ENCODE measurements around the gene MAD1L1.

Gene MAD1L1

DNA sequence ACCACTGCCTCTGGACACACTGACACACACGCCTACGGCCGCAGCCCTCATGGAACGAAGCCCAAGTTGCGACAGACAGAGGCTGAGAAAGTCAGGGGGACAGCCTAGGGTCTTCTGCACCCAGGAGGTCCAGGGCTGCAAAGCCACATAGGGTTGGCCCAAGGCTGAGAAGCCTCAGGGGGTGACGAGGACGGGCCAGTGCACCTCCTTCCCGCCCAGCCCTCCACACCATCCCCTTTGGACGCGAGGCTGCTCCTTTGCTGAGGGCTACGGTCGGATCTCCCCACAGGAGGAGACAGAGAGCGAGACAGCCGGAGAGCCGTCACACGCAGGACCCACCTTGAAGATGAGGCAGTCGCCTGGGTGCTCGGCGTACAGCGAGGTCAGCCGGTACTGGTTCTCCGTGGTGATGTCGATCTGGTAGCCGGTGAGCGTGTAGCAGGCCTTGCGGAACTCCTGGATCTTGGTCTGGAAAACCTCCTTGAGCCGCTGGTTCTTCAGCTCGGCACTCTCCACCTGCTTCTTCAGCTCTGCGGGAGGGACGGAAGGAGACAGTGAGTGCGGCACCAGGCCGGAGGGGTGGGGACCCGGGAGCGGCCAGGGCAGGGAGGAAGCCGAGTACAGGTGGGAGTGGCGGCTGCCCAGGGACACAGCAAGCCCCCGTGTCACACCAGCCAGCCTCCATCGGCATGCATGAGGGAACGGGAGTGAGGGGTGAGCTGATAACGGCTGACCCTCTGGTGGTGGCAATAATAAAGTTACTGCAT, 334.7 kb downstream of the MAD1L1 start:
- Histone ChIP-seq H3K4me3 (ENCODE audit: low read length) (no peak overlapping the region), H3K36me3 (ENCODE audit: control insufficient read depth, low read length) (no peaks in the 10 kb centered on the region; the same call in 1 of the 2 replicates), H3K27me3 (ENCODE audit: control insufficient read depth, low read length) (no peaks in the 10 kb centered on the region), H3K9me3 (ENCODE audit: control insufficient read depth, insufficient read depth, low read length) (no peaks in the 10 kb centered on the region), H3K79me2 (ENCODE audit: control insufficient read depth, low read length) (no peaks in the 10 kb centered on the region), H3K27ac (ENCODE audit: low read depth, low read length) (no peak overlapping the region), H3K9me2 (replicated peaks; ENCODE audit: control insufficient read depth, low read length) (no peaks in the 10 kb centered on the region), H4K20me1 (ENCODE audit: control insufficient read depth, insufficient read depth, low read depth, low read length) (no peaks in the 10 kb centered on the region), H3F3A (ENCODE audit: control insufficient read depth, insufficient read depth) (no peaks in the 10 kb centered on the region), H3K4me1 (ENCODE audit: control insufficient read depth, low read length) (no peaks in the 10 kb centered on the region), H3K4me2 (ENCODE audit: low read length) (no peak overlapping the region)
- TF ChIP-seq EZH2phosphoT487 (IDR thresholded peaks at IDR 0.05; ENCODE audit: borderline replicate concordance, low read length) = no peak
- TF ChIP-seq, protein P1, sequence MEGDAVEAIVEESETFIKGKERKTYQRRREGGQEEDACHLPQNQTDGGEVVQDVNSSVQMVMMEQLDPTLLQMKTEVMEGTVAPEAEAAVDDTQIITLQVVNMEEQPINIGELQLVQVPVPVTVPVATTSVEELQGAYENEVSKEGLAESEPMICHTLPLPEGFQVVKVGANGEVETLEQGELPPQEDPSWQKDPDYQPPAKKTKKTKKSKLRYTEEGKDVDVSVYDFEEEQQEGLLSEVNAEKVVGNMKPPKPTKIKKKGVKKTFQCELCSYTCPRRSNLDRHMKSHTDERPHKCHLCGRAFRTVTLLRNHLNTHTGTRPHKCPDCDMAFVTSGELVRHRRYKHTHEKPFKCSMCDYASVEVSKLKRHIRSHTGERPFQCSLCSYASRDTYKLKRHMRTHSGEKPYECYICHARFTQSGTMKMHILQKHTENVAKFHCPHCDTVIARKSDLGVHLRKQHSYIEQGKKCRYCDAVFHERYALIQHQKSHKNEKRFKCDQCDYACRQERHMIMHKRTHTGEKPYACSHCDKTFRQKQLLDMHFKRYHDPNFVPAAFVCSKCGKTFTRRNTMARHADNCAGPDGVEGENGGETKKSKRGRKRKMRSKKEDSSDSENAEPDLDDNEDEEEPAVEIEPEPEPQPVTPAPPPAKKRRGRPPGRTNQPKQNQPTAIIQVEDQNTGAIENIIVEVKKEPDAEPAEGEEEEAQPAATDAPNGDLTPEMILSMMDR (IDR thresholded peaks at IDR 0.05; ENCODE audit: low read depth, low read length, poor library complexity, severe bottlenecking) = no peak

DNA sequence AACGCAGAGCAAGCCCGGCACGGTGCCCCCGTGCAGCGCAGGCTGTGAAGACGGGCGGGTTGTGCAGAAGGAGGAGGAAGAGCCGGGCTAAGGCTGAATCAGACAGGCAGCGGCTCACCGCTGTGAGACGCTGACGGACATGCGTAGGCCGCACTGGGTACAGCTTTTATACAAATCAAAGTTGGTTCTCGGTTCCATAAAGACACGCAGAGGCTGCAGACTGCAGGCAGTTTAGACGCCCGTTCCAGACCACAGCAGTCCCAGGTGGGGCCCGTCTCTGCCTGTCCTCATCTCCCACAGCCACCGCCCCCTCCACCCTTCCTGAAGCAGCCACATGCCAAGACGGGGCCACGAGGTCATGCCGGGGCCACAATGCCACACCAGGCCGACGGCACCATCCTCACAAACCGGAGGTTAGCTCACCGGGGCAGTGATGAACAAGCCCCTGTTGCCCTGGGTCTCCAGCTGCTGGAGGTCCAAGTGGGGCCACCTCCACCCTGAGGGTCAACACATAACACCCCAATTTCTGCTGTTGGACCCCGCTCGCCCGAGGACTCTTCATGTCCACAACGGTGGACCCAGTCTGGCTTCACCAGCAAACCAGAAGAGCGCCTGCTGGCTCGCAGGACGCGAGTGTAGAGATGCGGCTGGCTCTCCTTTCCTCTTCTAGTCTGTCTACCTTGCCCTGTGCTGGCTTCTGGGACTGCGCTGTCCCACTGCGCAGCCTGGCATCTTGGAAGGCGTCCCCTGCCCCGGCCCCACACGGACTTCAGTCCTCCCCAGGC, 335.5 kb downstream of the MAD1L1 start:
- TF ChIP-seq, protein P1 (IDR thresholded peaks at IDR 0.05; ENCODE audit: low read depth, low read length, poor library complexity, severe bottlenecking) = no peak
- no peak for TF ChIP-seq EZH2phosphoT487 (IDR thresholded peaks at IDR 0.05; ENCODE audit: borderline replicate concordance, low read length)
- no peaks in the 10 kb centered on the region for H3K9me2 ChIP-seq (replicated peaks; ENCODE audit: control insufficient read depth, low read length)
- H3K79me2 ChIP-seq (ENCODE audit: control insufficient read depth, low read length) = no peaks in the 10 kb centered on the region
- H3K4me1 ChIP-seq (ENCODE audit: control insufficient read depth, low read length) = no peaks in the 10 kb centered on the region
- no peak overlapping the region for H3K27ac ChIP-seq (ENCODE audit: low read depth, low read length)
- H3K36me3 ChIP-seq (ENCODE audit: control insufficient read depth, low read length) = peaks cover 2% of the 10 kb centered on the region; the same call in 1 of the 2 replicates
- H3K4me3 ChIP-seq (ENCODE audit: low read length) = no peak overlapping the region
- no peaks in the 10 kb centered on the region for H3K9me3 ChIP-seq (ENCODE audit: control insufficient read depth, insufficient read depth, low read length)
- H3K27me3 ChIP-seq (ENCODE audit: control insufficient read depth, low read length) = no peaks in the 10 kb centered on the region
- H4K20me1 ChIP-seq (ENCODE audit: control insufficient read depth, insufficient read depth, low read depth, low read length) = no peaks in the 10 kb centered on the region
- no peak overlapping the region for H3K4me2 ChIP-seq (ENCODE audit: low read length)
- no peaks in the 10 kb centered on the region for H3F3A ChIP-seq (ENCODE audit: control insufficient read depth, insufficient read depth)

DNA sequence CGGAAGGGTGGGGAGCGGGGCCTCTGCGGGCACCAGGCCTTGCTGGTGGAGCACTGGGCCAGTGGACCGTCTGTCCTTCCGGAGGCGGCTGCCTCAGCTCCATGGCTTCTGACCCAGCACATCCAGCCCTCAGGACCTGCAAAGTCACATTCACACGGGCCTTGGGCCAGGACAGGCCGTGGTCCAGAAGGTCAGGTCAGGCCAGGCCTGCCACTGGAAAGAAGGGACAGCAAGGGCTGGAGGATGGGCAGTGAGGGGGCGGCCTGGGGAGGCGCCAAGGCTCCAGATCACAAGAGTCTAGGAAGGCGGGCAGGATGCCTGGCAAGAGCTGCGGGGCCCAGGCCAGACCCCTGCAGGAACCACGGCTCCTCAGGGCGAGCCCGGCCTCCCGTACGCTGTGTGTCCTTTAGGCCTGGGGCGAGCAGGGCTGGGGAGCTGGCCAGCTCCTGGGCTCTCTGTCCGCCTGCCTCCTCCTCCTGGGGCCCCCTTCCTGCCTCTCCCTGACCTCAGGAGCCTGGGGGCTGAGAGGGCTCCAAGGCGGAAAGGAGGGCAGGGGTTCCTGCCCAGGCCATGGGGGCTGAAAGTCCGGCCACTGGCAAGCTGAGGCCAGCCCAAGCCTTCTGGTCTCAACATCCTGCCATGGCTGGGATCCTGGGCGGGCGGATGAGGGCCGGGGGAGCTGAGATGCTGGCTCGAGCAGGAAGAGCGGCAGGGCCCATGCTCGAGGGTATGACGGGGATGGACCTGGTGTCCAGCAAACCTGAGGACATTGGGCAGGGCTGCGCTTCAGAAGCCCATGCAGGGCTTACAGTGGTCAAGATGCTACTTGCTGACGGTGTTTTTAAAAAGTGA, 336.9 kb downstream of the MAD1L1 start:
- TF ChIP-seq, protein P1 (IDR thresholded peaks at IDR 0.05; ENCODE audit: low read depth, low read length, poor library complexity, severe bottlenecking) = no peak
- TF ChIP-seq EZH2phosphoT487 (IDR thresholded peaks at IDR 0.05; ENCODE audit: borderline replicate concordance, low read length) = no peak
- no peaks in the 10 kb centered on the region for H3K79me2 ChIP-seq (ENCODE audit: control insufficient read depth, low read length)
- no peaks in the 10 kb centered on the region for H3F3A ChIP-seq (ENCODE audit: control insufficient read depth, insufficient read depth)
- no peaks in the 10 kb centered on the region for H3K27me3 ChIP-seq (ENCODE audit: control insufficient read depth, low read length)
- H3K9me3 ChIP-seq (ENCODE audit: control insufficient read depth, insufficient read depth, low read length) = no peaks in the 10 kb centered on the region
- no peaks in the 10 kb centered on the region for H4K20me1 ChIP-seq (ENCODE audit: control insufficient read depth, insufficient read depth, low read depth, low read length)
- no peak overlapping the region for H3K4me3 ChIP-seq (ENCODE audit: low read length)
- no peaks in the 10 kb centered on the region for H3K4me1 ChIP-seq (ENCODE audit: control insufficient read depth, low read length)
- H3K27ac ChIP-seq (ENCODE audit: low read depth, low read length) = no peak overlapping the region
- H3K36me3 ChIP-seq (ENCODE audit: control insufficient read depth, low read length) = peaks cover 2% of the 10 kb centered on the region; the same call in 1 of the 2 replicates
- no peak overlapping the region for H3K4me2 ChIP-seq (ENCODE audit: low read length)
- H3K9me2 ChIP-seq (replicated peaks; ENCODE audit: control insufficient read depth, low read length) = no peaks in the 10 kb centered on the region
